Kidney (tissue), 14 donors: Measurements from ENCODE around the gene MED7. TPM values are rescaled to one million over a fixed set of nuclear protein-coding genes. Genes with fewer than 3 reads are reported as not detected.
A peak's percentile ranks its signal among the peaks of the same experiment; 100 is the strongest.

Source experiments
- DNase-seq, 5 donors: peaks; one replicate each; pipeline ENCODE4 v3.0.0-alpha.2; 2013 to 2020
- FAIRE-seq: peaks from 2 replicates; lab custom pipeline; 2012; peaks lifted over from hg19 to GRCh38; lab: Jason Lieb, UNC
- H3K27ac ChIP-seq, 2 donors: one replicate each; pipeline ENCODE4 v1.7.0; 2013; ENCODE audit warnings: low read depth in 2 of 2, low read length in 2 of 2, inconsistent platforms in 1 of 2
- H3K27me3 ChIP-seq: one replicate; pipeline ENCODE4 v1.7.1; 2013; ENCODE audit warnings: low read length, inconsistent platforms; ENCODE audit not compliant: control insufficient read depth, insufficient read depth
- H3K36me3 ChIP-seq, 3 donors: one replicate each; pipeline versions ENCODE4 v1.7.0 to v1.7.1; 2013; ENCODE audit warnings: low read length in 3 of 3, control low read depth in 1 of 3, inconsistent platforms in 1 of 3; ENCODE audit not compliant: insufficient read depth in 3 of 3, control insufficient read depth in 2 of 3
- H3K4me1 ChIP-seq, 3 donors: one replicate each; pipeline versions ENCODE4 v1.7.0 to v1.7.1; 2013; ENCODE audit warnings: low read length in 3 of 3, inconsistent platforms in 1 of 3, low read depth in 1 of 3; ENCODE audit not compliant: control insufficient read depth in 2 of 3, insufficient read depth in 2 of 3
- H3K4me3 ChIP-seq, 3 donors: one replicate each; pipeline versions ENCODE4 v1.7.0 to v1.8.1; 2013; ENCODE audit warnings: low read length in 3 of 3, control low read depth in 1 of 3, inconsistent platforms in 1 of 3
- H3K9ac ChIP-seq, 3 donors: one replicate each; pipeline versions ENCODE4 v1.7.0 to v1.7.1; 2013; ENCODE audit warnings: low read length in 3 of 3, control low read depth in 1 of 3, inconsistent platforms in 1 of 3
- H3K9me3 ChIP-seq, 3 donors: one replicate each; pipeline versions ENCODE4 v1.7.0 to v1.7.1; 2013; ENCODE audit warnings: low read length in 3 of 3, control low read depth in 1 of 3, inconsistent platforms in 1 of 3; ENCODE audit not compliant: control insufficient read depth in 2 of 3, insufficient read depth in 1 of 3
- intact Hi-C: fragments of 100-400 bp; cut with DNase I; formaldehyde crosslinking; loops from one replicate; pipeline ENCODE4 v1.11.1; 2022
- polyA plus RNA-seq: library from polyadenylated mRNA; stranded (reverse); fragments of 350-450 nt; fragmentation: Illumina TruSeq; extraction: RNeasy Lipid Tissue Mini Kit (QIAGEN cat#74804); gene quantifications from one replicate; pipeline ENCODE4 v1.2.3, GENCODE V29; 2014; ENCODE audit warnings: low read depth, low replicate concordance; ENCODE audit not compliant: insufficient read depth
- total RNA-seq: library from RNA; stranded (reverse); fragmentation: NEBNext Ultra II Directional; extraction: Animal tissue kit (Norgen Biotek cat#: 25700); gene quantifications from one replicate; pipeline ENCODE4 v1.2.1, GENCODE V29; 2021
- TF ChIP-seq, protein P1 (sequence below): IDR thresholded peaks from 3 replicates; pipeline ENCODE4 v1.5.1; 2012; ENCODE audit warnings: mild to moderate bottlenecking, moderate library complexity, borderline replicate concordance; ENCODE audit not compliant: insufficient read depth; ENCODE audit errors: extremely low read depth
- donor health status: control.
- donor health status: control.
- donor health status: control.
- donor health status: control.
- donor health status: control.
- donor health status: DM: yes; HTN: yes; CAD: no.
- donor health status: Normal renal cell carcinoma (clear cell type).

The MED7 gene
- total and polyA plus RNA-seq, 2 donors from 2014 or later: 18.2 to 28.6 TPM

DNA sequence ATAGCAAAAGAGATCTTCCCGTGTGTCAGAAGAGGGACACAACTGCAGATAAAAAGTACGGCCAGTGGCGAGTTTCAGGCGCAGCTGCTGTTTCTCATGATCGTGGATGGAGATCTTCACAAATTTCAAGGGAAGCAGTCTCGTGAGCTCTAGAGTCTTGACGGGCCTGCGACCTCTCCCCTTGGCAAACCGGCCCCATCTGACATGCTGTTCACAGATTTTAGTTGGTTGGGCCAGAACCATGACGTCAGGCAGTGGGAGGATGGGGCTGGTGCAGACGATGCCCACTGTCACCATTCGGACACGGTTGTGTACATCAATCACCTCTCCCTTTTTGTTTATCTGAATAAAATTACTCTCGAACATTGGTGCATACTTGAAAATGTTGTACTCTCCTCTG, 23.0 kb upstream of the MED7 start:
- Histone ChIP-seq H3K4me1 (no peaks in the 10 kb centered on the region), H3K9ac (no peak overlapping the region), H3K4me3 (no peak overlapping the region), H3K27me3 (no peaks in the 10 kb centered on the region), H3K27ac (no peak overlapping the region), H3K9me3 (no peaks in the 10 kb centered on the region), H3K36me3 (no peaks in the 10 kb centered on the region)
- intact Hi-C loops: no loop called here
- no peak for FAIRE-seq
- TF ChIP-seq, protein P1, sequence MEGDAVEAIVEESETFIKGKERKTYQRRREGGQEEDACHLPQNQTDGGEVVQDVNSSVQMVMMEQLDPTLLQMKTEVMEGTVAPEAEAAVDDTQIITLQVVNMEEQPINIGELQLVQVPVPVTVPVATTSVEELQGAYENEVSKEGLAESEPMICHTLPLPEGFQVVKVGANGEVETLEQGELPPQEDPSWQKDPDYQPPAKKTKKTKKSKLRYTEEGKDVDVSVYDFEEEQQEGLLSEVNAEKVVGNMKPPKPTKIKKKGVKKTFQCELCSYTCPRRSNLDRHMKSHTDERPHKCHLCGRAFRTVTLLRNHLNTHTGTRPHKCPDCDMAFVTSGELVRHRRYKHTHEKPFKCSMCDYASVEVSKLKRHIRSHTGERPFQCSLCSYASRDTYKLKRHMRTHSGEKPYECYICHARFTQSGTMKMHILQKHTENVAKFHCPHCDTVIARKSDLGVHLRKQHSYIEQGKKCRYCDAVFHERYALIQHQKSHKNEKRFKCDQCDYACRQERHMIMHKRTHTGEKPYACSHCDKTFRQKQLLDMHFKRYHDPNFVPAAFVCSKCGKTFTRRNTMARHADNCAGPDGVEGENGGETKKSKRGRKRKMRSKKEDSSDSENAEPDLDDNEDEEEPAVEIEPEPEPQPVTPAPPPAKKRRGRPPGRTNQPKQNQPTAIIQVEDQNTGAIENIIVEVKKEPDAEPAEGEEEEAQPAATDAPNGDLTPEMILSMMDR: no peak
- DNase-seq: peak in 1 of 5 donors; percentile 56

DNA sequence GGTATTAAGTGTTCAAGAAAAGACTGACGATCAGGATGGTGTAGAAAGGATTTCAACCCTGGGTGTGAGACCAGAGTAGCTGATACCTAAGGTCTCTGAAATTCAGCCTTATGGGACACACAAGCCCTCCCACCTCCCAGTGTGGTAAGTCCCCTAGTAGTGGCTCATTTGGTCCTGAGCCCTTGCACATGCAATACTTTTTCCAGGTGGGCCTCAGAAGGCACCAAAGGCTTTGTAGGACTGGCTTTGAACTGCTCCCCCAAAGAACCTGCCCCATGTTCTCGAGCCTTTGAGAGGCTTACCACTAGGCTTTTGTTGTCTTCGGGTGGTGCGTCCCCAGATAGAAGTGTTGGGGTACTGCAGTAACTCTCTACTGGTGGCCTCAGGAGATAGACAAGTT, 22.6 kb upstream of the MED7 start:
- Histone ChIP-seq H3K36me3 (no peaks in the 10 kb centered on the region), H3K27me3 (no peaks in the 10 kb centered on the region), H3K9ac (no peak overlapping the region), H3K9me3 (no peaks in the 10 kb centered on the region), H3K4me1 (no peaks in the 10 kb centered on the region), H3K27ac (no peak overlapping the region), H3K4me3 (no peak overlapping the region)
- intact Hi-C loops: no loop called here
- DNase-seq (no peak), FAIRE-seq (no peak)
- TF ChIP-seq, protein P1: no peak

DNA sequence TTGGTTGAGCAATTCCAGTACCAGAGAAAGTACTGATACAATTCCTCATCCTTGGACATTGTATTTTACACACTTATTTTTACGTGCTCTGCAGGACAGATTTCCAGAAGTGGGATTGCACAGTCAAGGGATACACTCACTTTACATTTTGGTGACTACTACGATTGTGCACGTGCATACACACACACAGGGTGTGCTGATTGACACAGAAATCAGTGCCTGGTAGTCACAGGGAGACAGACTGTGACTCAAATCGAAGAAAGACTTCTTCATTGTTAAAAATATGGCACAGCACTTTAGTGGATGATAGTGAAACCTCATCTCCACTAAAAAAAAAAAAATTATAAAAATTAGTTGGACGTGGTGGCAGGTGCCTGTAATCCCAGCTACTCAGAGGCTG, 21.9 kb upstream of the MED7 start:
- Histone ChIP-seq H3K9me3 (no peaks in the 10 kb centered on the region), H3K27ac (no peak overlapping the region), H3K4me1 (no peaks in the 10 kb centered on the region), H3K36me3 (no peaks in the 10 kb centered on the region), H3K27me3 (no peaks in the 10 kb centered on the region), H3K4me3 (no peak overlapping the region), H3K9ac (no peak overlapping the region)
- intact Hi-C loops: no loop called here
- FAIRE-seq (no peak), DNase-seq (no peak)
- TF ChIP-seq, protein P1: no peak

DNA sequence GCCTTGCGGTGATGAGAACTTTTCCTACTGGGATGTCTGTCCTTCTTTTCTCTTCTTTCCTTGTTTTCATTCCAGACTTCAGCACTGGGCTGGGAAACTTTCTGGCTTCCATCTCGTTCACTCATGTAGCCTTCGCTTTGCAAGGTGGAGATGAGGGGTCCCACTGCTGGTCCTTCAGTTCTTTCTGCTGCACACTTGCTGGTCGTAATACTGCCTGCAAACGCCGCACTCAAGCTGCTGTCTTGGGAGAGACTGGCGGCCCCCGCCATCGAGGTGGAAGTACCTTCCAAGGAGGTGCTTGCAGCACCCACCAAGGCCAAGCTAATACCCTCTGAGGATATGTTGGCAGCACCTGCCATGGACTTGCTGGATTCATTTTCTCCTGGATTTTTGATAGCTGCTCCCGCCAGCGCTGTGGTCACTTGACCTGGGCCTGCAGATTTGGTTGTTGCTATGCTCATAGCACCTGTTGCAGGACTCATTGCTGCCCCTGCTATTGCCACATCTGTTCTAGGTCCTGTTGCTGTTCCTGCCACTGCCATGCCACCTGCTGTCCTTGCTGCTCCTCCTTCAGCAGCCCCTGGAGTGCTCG, 20.4 kb upstream of the MED7 start:
- Histone ChIP-seq H3K27ac (no peak overlapping the region), H3K36me3 (no peaks in the 10 kb centered on the region), H3K9me3 (no peaks in the 10 kb centered on the region), H3K4me1 (no peaks in the 10 kb centered on the region), H3K9ac (no peak overlapping the region), H3K4me3 (no peak overlapping the region), H3K27me3 (no peaks in the 10 kb centered on the region)
- TF ChIP-seq, protein P1: no peak
- FAIRE-seq: no peak
- DNase-seq: no peak
- intact Hi-C loops: no loop called here
